A549 (cell line): ENCODE results near the gene GOLT1B. TPM values are rescaled to one million over a fixed set of nuclear protein-coding genes. Genes with fewer than 3 reads are reported as not detected.
A peak's percentile ranks its signal among the peaks of the same experiment; 100 is the strongest.

Experiments used
- ATAC-seq, 2 experiments: fragments of 200-7000 bp in 1 of 2; fragments of >200 bp in 1 of 2; cut with Nextera tagmentation in 1 of 2; cut with Tn5 transposase in 1 of 2; 3 replicates each; pipeline versions ENCODE4 v1.8.0 to v1.9.1; 2018 to 2020; ENCODE audit warnings: mild to moderate bottlenecking in 1 of 2, moderate library complexity in 1 of 2
- CTCF ChIA-PET: fragments of 300-600 bp; sonication (Branson Sonifier 250); formaldehyde crosslinking; extraction: SDS; loops from one replicate; lab custom pipeline; 2021; ENCODE audit warnings: antibody characterized with exemption, inconsistent platforms; lab: Yijun Ruan, JAX
- POLR2A ChIA-PET: fragments of 350-600 bp; formaldehyde crosslinking; extraction: SDS; loops from one replicate; lab custom pipeline; 2021; ENCODE audit warnings: antibody characterized with exemption, inconsistent platforms; lab: Yijun Ruan, JAX
- DNase-seq, 2 experiments: peaks; one replicate each; pipeline versions ENCODE4 v3.0.0 to v3.0.0-alpha.2; 2011 to 2016; ENCODE audit warnings: low read depth in 1 of 2, low spot score in 1 of 2
- FAIRE-seq: peaks from 2 replicates; lab custom pipeline; 2011; peaks lifted over from hg19 to GRCh38; lab: Jason Lieb, UNC
- H3K27ac ChIP-seq, 2 experiments: fragments of >200 bp; sonication (Bioruptor Twin); formaldehyde crosslinking; 3 replicates each; pipeline ENCODE4 v1.5.1; 2016 to 2017
- H3K4me1 ChIP-seq: fragments of >200 bp; sonication (Bioruptor Twin); formaldehyde crosslinking; 3 replicates; pipeline ENCODE4 v1.6.1; 2016
- H3K4me2 ChIP-seq: fragments of >200 bp; sonication (Bioruptor Twin); formaldehyde crosslinking; 3 replicates; pipeline ENCODE4 v1.6.1; 2016
- H3K4me3 ChIP-seq: fragments of >200 bp; sonication (Bioruptor Twin); formaldehyde crosslinking; 3 replicates; pipeline ENCODE4 v1.5.1; 2016
- H3K9me3 ChIP-seq: fragments of >200 bp; sonication (Bioruptor Twin); formaldehyde crosslinking; 3 replicates; pipeline ENCODE4 v1.6.1; 2016
- CEBPB ChIP-seq, 2 experiments: fragments of >200 bp in 1 of 2; sonication (Bioruptor Twin) in 1 of 2; formaldehyde crosslinking in 1 of 2; IDR thresholded peaks; 2 replicates each; pipeline ENCODE4 v1.6.1; 2012 to 2016
- GATA3 ChIP-seq: IDR thresholded peaks from 2 replicates; pipeline ENCODE4 v1.6.1; 2012; ENCODE audit warnings: borderline replicate concordance
- HDAC2 ChIP-seq: fragments of 200-600 bp; sonication (generic); IDR thresholded peaks from 2 replicates; pipeline ENCODE4 v1.6.1; 2016
- HOXA7 ChIP-seq: fragments of 250-450 bp; sonication (Bioruptor Pico); IDR thresholded peaks from 2 replicates; pipeline ENCODE4 v1.5.0; 2020; ENCODE audit warnings: mild to moderate bottlenecking, moderate library complexity
- HOXB13 ChIP-seq: fragments of 250-450 bp; sonication (Bioruptor Pico); IDR thresholded peaks from 2 replicates; pipeline ENCODE4 v1.5.0; 2020; ENCODE audit warnings: low read depth, mild to moderate bottlenecking, moderate library complexity
- HOXB5 ChIP-seq: fragments of 250-450 bp; sonication (Bioruptor Pico); IDR thresholded peaks from 2 replicates; pipeline ENCODE4 v1.5.0; 2020; ENCODE audit warnings: mild to moderate bottlenecking, moderate library complexity
- JUN ChIP-seq, 2 experiments: fragments of >200 bp; sonication (Bioruptor Twin); formaldehyde crosslinking; IDR thresholded peaks; 2 replicates in 1 of 2; 3 replicates in 1 of 2; pipeline ENCODE4 v1.6.1; 2016 to 2017
- JUNB ChIP-seq: fragments of >200 bp; sonication (Bioruptor Twin); formaldehyde crosslinking; IDR thresholded peaks from 2 replicates; pipeline ENCODE4 v1.6.1; 2016
- KDM1A ChIP-seq: fragments of 200-600 bp; sonication (generic); IDR thresholded peaks from 2 replicates; pipeline ENCODE4 v1.6.1; 2016; ENCODE audit warnings: low read depth, mild to moderate bottlenecking
- MAZ ChIP-seq: fragments of 150-350 bp; IDR thresholded peaks from 2 replicates; pipeline ENCODE4 v1.6.1; 2014; ENCODE audit warnings: antibody characterized with exemption, low read depth, low read length, borderline replicate concordance
- MYC ChIP-seq: IDR thresholded peaks from 2 replicates; pipeline ENCODE4 v1.6.1; 2012; ENCODE audit warnings: mild to moderate bottlenecking, inconsistent platforms, low read length, improper control_type of control experiment, borderline replicate concordance
- NPAS2 ChIP-seq: fragments of 250-450 bp; sonication (Bioruptor Pico); IDR thresholded peaks from 2 replicates; pipeline ENCODE4 v1.8.0; 2022; ENCODE audit warnings: mild to moderate bottlenecking, moderate library complexity, borderline replicate concordance
- PHF8 ChIP-seq: fragments of 200-600 bp; sonication (generic); IDR thresholded peaks from 2 replicates; pipeline ENCODE4 v1.6.1; 2016; ENCODE audit warnings: low read depth, mild to moderate bottlenecking, antibody characterized with exemption, moderate library complexity, borderline replicate concordance
- POLR2AphosphoS2 ChIP-seq: conservative IDR thresholded peaks from 2 replicates; pipeline ENCODE4 v1.6.1; 2012; ENCODE audit warnings: low read length, improper control_type of control experiment, inconsistent platforms
- RARB ChIP-seq: fragments of 250-450 bp; sonication (Bioruptor Pico); IDR thresholded peaks from 2 replicates; pipeline ENCODE4 v1.8.0; 2021; ENCODE audit warnings: mild to moderate bottlenecking, moderate library complexity
- RFX5 ChIP-seq: fragments of 450-650 bp; IDR thresholded peaks from 2 replicates; pipeline ENCODE4 v1.7.1; 2014; ENCODE audit warnings: antibody characterized with exemption, mild to moderate bottlenecking, moderate library complexity
- TFCP2L1 ChIP-seq: fragments of 250-450 bp; sonication (Bioruptor Pico); IDR thresholded peaks from 2 replicates; pipeline ENCODE4 v1.5.0; 2021; ENCODE audit warnings: mild to moderate bottlenecking
- TP53 ChIP-seq: fragments of 250-450 bp; sonication (Bioruptor Pico); IDR thresholded peaks from 2 replicates; pipeline ENCODE4 v1.5.0; 2021; ENCODE audit warnings: mild to moderate bottlenecking, moderate library complexity
- ZC3H11A ChIP-seq: fragments of 450-650 bp; IDR thresholded peaks from 2 replicates; pipeline ENCODE4 v1.6.1; 2014; ENCODE audit warnings: antibody characterized with exemption, mild to moderate bottlenecking
- ZNF302 ChIP-seq: fragments of 250-450 bp; sonication (Bioruptor Pico); IDR thresholded peaks from 2 replicates; pipeline ENCODE4 v1.9.0; 2021; ENCODE audit warnings: inconsistent platforms, mild to moderate bottlenecking, moderate library complexity
- ZSCAN20 ChIP-seq: fragments of 250-450 bp; sonication (Bioruptor Pico); IDR thresholded peaks from 2 replicates; pipeline ENCODE4 v1.8.0; 2022; ENCODE audit warnings: mild to moderate bottlenecking, moderate library complexity
- WGBS: methylation state at CpG from one replicate; pipeline ENCODE4 v1.1.6; 2017; ENCODE audit errors: missing lambda C conversion rate; 5-methylcytosine and 5-hydroxymethylcytosine counted together
- polyA plus RNA-seq, 4 experiments: library from polyadenylated mRNA; depleted of rRNA in 3 of 4; stranded (reverse); fragments of >200 nt; fragmentation: RNase III in 1 of 4; extraction: RNeasy Plus Mini Kit Qiagen cat#74134 plus additional on column Dnase treatment in 1 of 4; gene quantifications; 2 replicates in 3 of 4; 3 replicates in 1 of 4; pipeline ENCODE4 v1.2.3, GENCODE V29; 2011 to 2017
- TF ChIP-seq, protein P1 (sequence below): fragments of >200 bp; sonication (Bioruptor Twin); formaldehyde crosslinking; IDR thresholded peaks from 2 replicates; pipeline ENCODE4 v1.6.1; 2016
- TF ChIP-seq, protein P2 (sequence below): fragments of 250-450 bp; sonication (Bioruptor Pico); IDR thresholded peaks from 2 replicates; pipeline ENCODE4 v1.5.0; 2020; ENCODE audit warnings: low read depth, mild to moderate bottlenecking, moderate library complexity
- TF ChIP-seq, protein P3 (sequence below): fragments of 250-450 bp; sonication (Bioruptor Pico); IDR thresholded peaks from 2 replicates; pipeline ENCODE4 v1.5.0; 2021; ENCODE audit warnings: mild to moderate bottlenecking, moderate library complexity, borderline replicate concordance
- TF ChIP-seq, protein P4 (sequence below): IDR thresholded peaks from 2 replicates; pipeline ENCODE4 v1.6.1; 2012; ENCODE audit warnings: low read depth, borderline replicate concordance
- TF ChIP-seq, protein P5 (sequence below): fragments of >200 bp; sonication (Bioruptor Twin); formaldehyde crosslinking; IDR thresholded peaks from 3 replicates; pipeline ENCODE4 v1.6.1; 2016
- TF ChIP-seq, protein P6 (sequence below): fragments of 150-350 bp; IDR thresholded peaks from 2 replicates; pipeline ENCODE4 v1.6.1; 2014; ENCODE audit warnings: low read depth, mild to moderate bottlenecking, low read length
- TF ChIP-seq, protein P7 (sequence below): fragments of >200 bp; sonication (Bioruptor Twin); formaldehyde crosslinking; IDR thresholded peaks from 3 replicates; pipeline ENCODE4 v1.5.1; 2016
- TF ChIP-seq, protein P8 (sequence below): IDR thresholded peaks from 2 replicates; pipeline ENCODE4 v1.6.1; 2012
- TF ChIP-seq, protein P9 (sequence below): IDR thresholded peaks from 2 replicates; pipeline ENCODE4 v1.6.1; 2012

The GOLT1B gene
- polyA plus RNA-seq, 2 of the 4 experiments (the other 2 are of a cell fraction): 73.4 to 80.4 TPM

DNA sequence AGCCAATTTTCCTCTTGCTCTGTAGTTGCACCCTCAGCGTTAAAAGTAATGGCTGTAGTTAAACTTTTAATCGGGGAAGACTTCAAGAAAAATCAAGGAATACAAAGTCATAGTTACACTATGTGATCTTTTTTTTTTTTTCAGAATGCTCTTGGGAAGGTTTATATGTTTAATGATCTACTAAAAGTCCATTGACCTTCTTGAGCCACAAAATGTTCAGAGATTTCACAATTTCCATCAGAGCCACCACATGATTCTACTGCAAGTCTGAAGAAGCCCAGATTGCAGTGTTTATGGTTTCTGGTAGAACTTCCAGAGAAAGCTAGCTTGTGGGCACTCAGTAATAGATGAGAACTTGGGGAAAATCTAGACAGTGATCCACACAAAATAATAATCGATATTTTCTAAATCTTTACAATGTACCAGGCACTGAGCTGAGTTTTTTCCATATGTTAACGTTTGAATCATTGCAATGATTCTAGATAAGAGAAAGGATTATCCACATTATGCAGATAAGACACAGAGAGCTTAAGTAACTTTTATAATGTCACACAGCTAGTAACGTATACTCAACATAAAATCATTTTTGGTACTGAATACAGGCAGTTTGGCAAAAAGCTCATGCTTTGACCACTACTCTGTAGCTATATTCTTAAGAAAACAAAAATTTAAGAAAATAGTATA lies 64.8 kb downstream of the GOLT1B start:
- Histone ChIP-seq H3K9me3 (no peaks in the 10 kb centered on the region), H3K27ac (peak overlapping the region; percentile 15 to 78; a peak in 5 of 6 replicates), H3K4me2 (peak overlapping the region; percentile 73), H3K4me1 (peaks cover 54% of the 10 kb centered on the region), H3K4me3 (no peak overlapping the region)
- peak in 1 of 2 experiments; percentile 62 for DNase-seq
- ATAC-seq: peak in 1 of 2 experiments; percentile 30; a peak in 1 of 6 replicates
- ChIA-PET CTCF (no interaction called here), POLR2A (interaction anchor here (0.6 kb wide), 1 partner anchor 75 kb away, joined by 7 read pairs; no protein-coding TSS in a partner anchor)
- 35% methylated on average over 5 of the region's 5 CpGs for WGBS
- no peak for FAIRE-seq
- TF ChIP-seq KDM1A (0 out of 2 replicates have a peak, but pooled peaks have one; percentile 62), JUN (IDR thresholded peaks at IDR 0.05) (no peak), POLR2AphosphoS2 (no peak), RARB (CRISPR knock-in tag) (no peak), HOXB5 (CRISPR knock-in tag) (no peak), ZSCAN20 (CRISPR knock-in tag) (no peak), ZNF302 (CRISPR knock-in tag) (no peak), GATA3 (no peak), MYC (no peak), CEBPB (IDR thresholded peaks at IDR 0.05) (peak; percentile 48 to 53; a peak in 2 of 4 replicates), HDAC2 (peak; percentile 76; the same call in 1 of the 2 replicates), HOXA7 (CRISPR knock-in tag) (no peak), TFCP2L1 (CRISPR knock-in tag) (no peak), JUNB (no peak), RFX5 (no peak), NPAS2 (CRISPR knock-in tag) (no peak), HOXB13 (CRISPR knock-in tag) (no peak), TP53 (CRISPR knock-in tag) (no peak), ZC3H11A (no peak), MAZ (no peak), PHF8 (no peak)
- TF ChIP-seq, protein P1, sequence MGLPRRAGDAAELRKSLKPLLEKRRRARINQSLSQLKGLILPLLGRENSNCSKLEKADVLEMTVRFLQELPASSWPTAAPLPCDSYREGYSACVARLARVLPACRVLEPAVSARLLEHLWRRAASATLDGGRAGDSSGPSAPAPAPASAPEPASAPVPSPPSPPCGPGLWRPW: 0 out of 2 replicates have a peak, but pooled peaks have one; percentile 33
- TF ChIP-seq, protein P2, sequence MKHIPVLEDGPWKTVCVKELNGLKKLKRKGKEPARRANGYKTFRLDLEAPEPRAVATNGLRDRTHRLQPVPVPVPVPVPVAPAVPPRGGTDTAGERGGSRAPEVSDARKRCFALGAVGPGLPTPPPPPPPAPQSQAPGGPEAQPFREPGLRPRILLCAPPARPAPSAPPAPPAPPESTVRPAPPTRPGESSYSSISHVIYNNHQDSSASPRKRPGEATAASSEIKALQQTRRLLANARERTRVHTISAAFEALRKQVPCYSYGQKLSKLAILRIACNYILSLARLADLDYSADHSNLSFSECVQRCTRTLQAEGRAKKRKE (CRISPR knock-in tag): no peak
- TF ChIP-seq, protein P3, sequence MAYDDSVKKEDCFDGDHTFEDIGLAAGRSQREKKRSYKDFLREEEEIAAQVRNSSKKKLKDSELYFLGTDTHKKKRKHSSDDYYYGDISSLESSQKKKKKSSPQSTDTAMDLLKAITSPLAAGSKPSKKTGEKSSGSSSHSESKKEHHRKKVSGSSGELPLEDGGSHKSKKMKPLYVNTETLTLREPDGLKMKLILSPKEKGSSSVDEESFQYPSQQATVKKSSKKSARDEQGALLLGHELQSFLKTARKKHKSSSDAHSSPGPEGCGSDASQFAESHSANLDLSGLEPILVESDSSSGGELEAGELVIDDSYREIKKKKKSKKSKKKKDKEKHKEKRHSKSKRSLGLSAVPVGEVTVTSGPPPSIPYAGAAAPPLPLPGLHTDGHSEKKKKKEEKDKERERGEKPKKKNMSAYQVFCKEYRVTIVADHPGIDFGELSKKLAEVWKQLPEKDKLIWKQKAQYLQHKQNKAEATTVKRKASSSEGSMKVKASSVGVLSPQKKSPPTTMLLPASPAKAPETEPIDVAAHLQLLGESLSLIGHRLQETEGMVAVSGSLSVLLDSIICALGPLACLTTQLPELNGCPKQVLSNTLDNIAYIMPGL (CRISPR knock-in tag): no peak
- TF ChIP-seq, protein P4, sequence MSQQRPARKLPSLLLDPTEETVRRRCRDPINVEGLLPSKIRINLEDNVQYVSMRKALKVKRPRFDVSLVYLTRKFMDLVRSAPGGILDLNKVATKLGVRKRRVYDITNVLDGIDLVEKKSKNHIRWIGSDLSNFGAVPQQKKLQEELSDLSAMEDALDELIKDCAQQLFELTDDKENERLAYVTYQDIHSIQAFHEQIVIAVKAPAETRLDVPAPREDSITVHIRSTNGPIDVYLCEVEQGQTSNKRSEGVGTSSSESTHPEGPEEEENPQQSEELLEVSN: no peak
- TF ChIP-seq, protein P5, sequence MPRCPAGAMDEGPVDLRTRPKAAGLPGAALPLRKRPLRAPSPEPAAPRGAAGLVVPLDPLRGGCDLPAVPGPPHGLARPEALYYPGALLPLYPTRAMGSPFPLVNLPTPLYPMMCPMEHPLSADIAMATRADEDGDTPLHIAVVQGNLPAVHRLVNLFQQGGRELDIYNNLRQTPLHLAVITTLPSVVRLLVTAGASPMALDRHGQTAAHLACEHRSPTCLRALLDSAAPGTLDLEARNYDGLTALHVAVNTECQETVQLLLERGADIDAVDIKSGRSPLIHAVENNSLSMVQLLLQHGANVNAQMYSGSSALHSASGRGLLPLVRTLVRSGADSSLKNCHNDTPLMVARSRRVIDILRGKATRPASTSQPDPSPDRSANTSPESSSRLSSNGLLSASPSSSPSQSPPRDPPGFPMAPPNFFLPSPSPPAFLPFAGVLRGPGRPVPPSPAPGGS: no peak
- TF ChIP-seq, protein P6, sequence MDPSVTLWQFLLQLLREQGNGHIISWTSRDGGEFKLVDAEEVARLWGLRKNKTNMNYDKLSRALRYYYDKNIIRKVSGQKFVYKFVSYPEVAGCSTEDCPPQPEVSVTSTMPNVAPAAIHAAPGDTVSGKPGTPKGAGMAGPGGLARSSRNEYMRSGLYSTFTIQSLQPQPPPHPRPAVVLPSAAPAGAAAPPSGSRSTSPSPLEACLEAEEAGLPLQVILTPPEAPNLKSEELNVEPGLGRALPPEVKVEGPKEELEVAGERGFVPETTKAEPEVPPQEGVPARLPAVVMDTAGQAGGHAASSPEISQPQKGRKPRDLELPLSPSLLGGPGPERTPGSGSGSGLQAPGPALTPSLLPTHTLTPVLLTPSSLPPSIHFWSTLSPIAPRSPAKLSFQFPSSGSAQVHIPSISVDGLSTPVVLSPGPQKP: no peak
- TF ChIP-seq, protein P7, sequence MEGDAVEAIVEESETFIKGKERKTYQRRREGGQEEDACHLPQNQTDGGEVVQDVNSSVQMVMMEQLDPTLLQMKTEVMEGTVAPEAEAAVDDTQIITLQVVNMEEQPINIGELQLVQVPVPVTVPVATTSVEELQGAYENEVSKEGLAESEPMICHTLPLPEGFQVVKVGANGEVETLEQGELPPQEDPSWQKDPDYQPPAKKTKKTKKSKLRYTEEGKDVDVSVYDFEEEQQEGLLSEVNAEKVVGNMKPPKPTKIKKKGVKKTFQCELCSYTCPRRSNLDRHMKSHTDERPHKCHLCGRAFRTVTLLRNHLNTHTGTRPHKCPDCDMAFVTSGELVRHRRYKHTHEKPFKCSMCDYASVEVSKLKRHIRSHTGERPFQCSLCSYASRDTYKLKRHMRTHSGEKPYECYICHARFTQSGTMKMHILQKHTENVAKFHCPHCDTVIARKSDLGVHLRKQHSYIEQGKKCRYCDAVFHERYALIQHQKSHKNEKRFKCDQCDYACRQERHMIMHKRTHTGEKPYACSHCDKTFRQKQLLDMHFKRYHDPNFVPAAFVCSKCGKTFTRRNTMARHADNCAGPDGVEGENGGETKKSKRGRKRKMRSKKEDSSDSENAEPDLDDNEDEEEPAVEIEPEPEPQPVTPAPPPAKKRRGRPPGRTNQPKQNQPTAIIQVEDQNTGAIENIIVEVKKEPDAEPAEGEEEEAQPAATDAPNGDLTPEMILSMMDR: no peak
- TF ChIP-seq, protein P8, sequence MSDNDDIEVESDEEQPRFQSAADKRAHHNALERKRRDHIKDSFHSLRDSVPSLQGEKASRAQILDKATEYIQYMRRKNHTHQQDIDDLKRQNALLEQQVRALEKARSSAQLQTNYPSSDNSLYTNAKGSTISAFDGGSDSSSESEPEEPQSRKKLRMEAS: no peak
- TF ChIP-seq, protein P9, sequence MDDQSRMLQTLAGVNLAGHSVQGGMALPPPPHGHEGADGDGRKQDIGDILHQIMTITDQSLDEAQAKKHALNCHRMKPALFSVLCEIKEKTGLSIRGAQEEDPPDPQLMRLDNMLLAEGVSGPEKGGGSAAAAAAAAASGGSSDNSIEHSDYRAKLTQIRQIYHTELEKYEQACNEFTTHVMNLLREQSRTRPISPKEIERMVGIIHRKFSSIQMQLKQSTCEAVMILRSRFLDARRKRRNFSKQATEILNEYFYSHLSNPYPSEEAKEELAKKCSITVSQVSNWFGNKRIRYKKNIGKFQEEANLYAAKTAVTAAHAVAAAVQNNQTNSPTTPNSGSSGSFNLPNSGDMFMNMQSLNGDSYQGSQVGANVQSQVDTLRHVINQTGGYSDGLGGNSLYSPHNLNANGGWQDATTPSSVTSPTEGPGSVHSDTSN: no peak
